ENCODE results near the gene FNDC3B.

GRCh38 chr3:172198428-172198827 lies 159.1 kb downstream of the FNDC3B start:
- no peak for TF ChIP-seq POLR2AphosphoS5 (IDR thresholded peaks at IDR 0.05)
- TF ChIP-seq, protein P1, sequence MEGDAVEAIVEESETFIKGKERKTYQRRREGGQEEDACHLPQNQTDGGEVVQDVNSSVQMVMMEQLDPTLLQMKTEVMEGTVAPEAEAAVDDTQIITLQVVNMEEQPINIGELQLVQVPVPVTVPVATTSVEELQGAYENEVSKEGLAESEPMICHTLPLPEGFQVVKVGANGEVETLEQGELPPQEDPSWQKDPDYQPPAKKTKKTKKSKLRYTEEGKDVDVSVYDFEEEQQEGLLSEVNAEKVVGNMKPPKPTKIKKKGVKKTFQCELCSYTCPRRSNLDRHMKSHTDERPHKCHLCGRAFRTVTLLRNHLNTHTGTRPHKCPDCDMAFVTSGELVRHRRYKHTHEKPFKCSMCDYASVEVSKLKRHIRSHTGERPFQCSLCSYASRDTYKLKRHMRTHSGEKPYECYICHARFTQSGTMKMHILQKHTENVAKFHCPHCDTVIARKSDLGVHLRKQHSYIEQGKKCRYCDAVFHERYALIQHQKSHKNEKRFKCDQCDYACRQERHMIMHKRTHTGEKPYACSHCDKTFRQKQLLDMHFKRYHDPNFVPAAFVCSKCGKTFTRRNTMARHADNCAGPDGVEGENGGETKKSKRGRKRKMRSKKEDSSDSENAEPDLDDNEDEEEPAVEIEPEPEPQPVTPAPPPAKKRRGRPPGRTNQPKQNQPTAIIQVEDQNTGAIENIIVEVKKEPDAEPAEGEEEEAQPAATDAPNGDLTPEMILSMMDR (IDR thresholded peaks at IDR 0.05), result no peak

All from esophagus muscularis mucosa (tissue), 3 donors.